RPMI8226 (cell line): ENCODE measurements around the gene POPDC2.

Experiments
- DNase-seq: peaks from one replicate; pipeline ENCODE4 v3.0.0-alpha.2; 2015

POPDC2 gene

DNA sequence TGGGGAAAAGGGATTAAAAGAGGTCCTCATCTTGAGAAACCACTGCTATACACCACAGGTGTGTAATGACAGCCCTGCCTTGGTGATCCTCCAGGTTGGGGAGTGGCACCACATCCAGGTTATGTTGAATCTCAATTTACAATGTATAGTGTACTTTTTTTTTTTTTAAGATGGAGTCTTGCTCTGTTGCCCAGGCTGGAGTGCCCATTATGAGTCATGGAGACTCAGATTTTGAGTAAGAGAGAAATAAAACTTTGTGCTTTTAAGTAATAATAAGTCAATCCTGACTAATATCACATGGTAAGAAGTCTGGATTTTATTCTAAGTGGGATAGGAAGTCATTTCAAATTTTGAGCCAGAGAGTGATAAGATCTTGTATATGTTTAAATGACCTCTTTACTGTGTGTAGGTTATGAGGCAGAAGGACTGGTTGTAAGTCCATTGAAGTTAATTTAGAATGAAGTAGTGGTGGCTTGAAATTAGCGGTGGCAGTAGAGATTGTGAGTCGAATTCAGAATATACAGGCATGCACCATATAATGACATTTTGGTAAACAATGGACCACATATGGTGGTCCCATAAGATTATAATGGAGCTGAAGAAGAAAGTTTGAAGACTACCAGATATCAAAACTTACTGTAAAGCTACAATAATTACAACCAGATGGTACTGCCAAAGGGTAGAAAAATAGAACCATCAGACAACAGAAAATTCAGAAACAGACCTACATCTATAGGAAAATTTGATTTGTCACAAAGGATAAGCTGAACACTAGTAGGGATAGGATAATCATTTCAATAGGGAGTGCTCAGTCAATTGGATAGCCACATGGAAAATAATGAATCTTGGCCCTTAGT, 20.7 kb downstream of the POPDC2 start:
- DNase-seq: peak; percentile 30

DNA sequence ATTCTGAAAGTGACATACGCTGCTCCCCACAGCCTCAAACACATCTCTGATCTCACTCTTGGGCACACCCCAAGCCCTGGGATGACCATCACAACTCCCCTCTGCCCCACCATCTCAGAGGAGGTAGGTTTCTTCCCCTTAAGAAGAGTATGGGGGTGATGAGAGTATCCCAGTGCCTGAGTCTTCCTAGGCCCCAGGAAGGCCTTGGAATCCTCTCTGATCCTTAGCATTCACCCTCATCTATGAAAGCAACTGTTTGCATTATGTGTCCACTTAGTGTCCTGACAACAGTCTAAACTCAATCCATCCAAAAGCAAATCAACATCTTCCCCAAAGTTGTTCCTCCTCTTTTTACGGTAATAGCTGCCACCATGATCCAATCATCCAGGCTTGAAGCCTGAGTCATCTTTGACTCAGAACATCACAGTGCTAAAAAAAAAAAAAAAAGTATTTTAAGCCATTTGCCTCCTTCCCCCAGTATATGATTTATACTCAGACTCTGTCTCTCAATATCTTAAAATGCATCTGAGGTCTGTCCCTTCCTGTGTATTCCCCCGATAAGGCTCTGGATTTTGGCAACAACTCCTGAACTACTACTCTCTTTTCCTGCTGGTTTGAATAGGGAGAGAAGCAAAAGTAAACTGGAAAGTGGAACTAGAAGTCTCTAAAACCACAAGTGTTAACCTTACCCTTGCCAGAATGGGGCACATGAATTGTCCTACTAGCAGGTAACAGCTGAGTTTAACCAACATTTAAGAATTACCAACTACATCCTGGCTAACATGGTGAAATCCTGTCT, 22.5 kb downstream of the POPDC2 start:
- DNase-seq: peak; percentile 25

DNA sequence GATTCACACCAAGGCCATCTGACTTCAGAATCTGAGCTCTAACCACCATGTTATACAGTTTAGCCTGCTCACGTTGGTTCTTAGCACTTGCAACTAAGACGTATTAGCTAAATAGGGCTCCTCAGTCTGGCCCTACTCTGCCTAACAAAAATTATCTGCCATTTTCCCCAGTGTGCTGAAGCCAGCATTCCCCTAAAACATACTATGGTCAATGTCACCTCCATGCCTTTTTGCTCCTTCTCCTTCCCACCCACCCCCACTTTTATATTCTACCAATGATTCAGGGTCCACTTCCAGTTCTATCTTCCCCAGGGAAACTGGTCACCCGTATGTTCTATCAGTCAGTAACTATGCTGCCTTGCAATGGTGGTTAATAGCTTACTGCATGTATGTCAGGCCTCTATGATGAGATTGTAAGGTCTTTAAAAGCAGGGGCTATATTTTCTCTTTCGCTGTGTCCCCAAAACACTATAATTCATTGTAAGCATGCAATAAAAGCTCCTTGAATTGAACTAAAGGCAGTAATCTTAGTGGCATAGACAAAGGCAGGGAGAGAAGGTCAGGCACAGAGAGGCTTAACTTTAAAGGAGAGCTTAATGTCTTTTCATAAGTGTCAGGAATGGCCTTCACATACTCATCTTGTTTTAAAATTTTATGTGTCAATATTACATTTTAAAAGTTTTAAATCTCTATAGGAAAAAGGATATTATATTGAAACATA, 23.3 kb downstream of the POPDC2 start:
- DNase-seq: no peak

DNA sequence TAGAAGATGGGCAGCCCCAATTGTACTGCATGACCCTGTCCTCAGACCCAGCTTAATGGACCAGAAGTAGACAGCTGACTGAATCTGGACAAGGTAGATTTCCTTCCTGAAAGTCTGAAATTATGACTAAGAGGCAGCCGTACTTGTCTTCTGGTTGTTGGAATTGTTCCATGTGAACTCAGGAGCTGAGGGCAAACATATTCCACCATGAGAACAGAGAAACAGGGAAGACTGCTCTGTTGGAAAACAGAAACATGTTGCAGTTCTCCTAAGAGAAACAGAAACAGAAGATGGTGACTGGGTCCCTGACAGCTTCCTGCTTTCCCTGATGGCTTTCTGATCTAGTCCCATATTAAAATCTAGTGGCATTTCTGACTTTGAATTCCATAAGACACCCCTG, 24.1 kb downstream of the POPDC2 start:
- DNase-seq: no peak

DNA sequence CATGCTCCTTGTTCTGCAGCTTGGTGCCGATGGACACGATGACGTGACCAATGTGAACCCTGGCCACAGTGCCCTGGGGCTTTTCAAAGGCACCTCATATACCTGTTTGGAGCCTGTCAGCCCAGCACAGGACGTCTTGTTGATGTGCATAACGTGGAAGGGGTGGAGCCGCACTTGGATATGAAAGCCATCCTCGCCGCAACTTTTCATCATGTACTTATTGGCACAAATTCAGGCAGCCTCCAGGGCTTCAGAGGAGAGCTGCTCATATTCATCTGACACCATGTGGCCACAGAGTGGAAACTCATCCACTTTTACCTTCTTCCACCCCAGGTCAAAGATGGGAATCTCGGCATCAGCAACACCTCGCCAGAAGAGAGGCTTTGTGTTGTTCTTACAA, 24.7 kb downstream of the POPDC2 start:
- no peak for DNase-seq

DNA sequence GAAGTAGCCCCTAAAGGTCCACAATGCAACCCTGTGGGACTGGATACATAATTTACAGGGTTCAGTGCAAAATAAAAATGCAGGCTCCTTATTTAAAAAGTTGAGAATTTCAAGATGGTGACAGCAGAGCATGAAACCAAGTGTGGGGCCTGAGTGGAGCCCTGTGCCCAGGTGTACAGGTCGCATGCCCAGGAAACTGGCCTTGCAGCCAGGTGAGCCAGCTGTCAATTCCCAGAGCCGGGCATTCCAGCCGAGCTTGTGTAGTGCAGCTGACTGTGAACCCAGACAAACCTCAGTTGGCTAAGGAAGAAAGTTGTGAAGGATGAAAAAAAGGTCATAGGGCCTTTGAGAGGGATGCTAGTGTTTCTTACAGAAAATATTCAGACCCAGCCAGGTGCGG, 27.6 kb downstream of the POPDC2 start:
- DNase-seq: no peak

DNA sequence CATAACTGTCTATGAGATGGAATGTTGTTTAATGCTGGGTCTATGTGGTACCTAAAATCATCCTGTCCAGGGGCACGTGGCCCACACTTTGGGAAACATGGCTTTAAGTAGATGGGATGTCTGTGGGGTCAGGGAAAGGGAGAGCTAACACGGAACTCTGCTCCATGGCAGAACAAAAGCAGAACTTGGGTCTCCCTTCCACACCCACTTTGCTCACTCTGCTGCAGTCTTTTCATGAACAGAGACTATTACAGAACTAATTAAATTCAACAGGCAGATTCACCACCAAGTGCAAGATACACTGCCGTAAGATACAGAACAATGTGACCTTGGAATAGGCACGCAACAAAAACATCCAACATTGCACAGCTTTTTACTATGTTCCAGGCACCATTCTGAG, 28.2 kb downstream of the POPDC2 start:
- no peak for DNase-seq

DNA sequence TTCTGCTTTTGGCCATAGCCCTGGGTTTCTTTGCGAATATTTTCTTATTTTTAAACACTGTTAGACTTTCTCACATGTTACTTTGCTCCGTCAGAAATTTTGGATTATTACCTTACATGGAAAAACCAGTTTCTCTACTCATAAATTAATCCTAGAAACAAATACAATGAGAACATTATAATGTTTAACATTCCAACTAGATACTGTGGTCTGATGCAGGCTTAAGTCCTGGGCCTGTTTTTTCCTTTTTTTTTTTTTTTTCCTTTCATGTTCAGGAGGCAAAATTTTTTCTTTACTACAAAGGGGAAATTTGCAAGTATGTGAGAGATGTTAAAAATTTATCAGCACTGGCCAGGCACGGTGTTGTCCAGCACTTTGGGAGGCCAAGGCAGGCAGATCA, 28.9 kb downstream of the POPDC2 start:
- DNase-seq: no peak

DNA sequence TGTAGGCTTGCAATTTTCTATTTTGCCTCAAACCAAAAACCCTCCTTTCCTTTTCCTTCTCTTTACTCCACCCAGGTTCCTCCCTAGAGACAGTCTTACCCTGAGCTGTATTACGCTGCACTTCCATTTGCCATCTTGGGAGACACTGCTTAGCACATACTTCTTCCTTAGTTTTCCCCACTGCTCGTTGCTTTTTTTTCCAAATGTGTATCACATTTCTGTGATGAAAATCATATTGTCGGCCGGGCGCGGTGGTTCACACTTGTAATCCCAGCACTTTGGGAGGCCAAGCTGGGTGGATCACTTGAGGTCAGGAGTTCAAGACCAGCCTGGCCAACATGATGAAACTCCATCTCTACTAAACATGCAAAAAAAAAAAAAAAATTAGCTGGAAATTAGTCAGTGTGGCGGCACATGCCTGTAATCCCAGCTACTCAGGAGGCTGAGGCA, 29.5 kb downstream of the POPDC2 start:
- DNase-seq: no peak

DNA sequence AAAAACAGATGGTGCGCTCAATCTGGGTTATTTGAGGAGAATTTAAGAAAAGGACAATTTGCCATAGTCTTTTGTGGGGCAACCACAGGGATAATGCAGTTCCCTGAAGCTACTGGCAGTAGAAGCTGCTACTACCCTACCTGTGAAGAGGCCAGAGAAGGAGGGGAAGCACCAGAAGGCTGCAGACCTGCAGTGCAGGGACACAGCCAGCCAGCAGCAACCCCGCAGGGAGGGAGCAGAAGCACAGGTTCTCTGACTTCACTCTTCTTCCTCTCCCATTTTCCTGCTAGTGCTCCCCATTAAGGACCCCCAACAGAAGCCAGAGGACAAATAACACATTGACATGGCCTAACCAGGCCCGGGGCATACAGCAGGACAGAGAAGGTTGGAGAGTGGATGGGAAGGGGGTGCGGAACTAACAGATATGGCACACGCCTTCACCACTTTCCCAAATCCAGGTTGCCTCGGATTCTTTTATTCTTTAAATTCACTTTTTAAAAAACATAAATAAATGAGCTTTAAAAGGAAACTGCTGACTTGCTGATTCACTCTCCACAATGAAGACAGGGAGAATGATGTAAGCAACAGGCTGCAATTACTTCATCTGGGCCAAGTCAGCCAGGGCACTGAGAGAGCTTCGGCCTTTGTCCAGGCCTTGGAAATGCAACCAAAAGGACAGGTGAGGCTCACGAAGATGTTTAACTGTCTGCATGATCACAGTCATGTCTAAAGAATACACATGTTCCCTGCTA, 30.1 kb downstream of the POPDC2 start:
- DNase-seq: no peak

DNA sequence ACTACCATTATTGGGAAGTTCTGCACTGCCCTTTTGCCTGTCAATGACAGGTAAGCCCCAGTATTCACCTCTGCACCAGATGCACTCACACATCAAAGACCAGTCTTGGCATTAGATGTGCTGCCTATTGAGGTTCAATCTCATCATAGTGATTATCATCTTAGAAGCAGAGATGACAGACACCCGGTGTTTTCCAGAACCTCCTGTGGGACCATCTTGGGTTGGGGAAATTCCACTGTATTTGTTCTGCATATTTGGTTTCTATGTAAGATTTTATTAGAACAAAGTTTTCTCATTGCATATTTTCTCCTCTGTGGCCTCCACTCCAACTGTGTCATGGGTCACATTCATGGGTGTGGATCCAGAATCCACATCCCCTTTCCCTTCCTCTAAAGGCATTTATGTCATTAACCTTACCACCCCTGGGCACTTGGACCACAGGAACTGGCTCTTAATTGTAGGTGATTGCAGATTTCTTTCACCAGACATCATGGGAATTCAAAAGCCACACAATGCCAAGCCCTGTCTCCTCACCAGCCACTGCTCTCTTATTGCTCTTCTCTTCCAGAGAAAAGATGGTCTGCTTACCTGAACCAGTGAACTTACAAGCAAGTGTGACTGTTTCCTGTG, 31.5 kb downstream of the POPDC2 start:
- no peak for DNase-seq

DNA sequence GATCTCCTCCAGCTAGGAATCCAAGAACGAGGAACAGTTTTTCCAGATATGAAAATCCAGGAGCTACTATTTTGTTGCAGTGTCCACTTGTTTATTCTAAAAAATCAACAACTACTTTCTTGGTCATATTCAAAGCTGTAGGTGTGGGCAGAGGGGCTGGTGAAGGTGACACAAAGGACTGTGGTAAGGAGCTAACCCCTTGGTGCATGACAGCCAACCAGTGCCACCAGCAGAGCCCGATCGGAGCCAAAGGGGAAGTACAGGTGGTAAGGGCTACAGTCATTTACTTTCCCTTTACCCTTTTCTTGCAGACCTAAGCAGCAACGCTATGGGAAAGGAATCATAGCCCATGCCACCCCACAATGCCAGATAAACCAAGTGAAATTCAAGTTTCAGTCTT, 32.0 kb downstream of the POPDC2 start:
- DNase-seq: peak; percentile 65

DNA sequence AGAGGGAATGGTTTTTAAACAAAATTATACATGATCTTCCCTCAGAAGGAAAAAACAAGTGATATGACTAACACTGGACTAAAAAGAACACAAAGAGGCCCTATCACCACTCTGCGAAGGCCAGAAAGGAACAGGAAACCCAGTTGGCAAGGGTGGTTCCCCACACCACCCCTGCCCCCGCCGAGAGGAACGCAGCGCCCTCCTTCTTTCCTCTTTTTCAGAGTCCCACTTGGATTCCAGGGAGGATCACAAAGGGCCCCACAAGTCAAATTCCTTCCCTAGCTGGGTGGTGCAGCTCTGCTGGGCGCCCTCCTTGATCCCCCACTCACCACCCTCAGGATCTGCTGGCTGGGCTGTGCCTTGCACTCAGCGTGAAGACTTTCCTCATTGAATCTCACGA, 32.9 kb downstream of the POPDC2 start:
- no peak for DNase-seq

DNA sequence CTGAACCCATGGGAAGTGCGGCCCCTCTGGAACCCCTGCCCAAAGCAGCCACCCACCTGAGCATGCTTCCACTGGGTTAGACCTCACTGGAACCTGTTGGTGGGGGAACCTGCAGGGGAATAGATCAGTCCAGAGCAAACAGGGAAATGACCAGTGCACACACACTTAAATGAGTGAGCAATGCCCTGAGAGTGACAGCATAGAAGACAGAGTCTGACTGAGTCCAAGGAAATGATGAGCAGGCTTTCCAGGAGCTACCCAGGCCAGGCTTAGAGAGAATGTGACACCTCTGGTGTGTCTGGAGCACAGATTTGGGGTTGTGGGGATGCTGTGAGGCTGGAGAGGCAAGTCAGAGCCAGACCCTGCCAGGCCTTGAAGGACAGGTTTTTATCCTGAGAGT, 34.2 kb downstream of the POPDC2 start:
- DNase-seq: no peak

DNA sequence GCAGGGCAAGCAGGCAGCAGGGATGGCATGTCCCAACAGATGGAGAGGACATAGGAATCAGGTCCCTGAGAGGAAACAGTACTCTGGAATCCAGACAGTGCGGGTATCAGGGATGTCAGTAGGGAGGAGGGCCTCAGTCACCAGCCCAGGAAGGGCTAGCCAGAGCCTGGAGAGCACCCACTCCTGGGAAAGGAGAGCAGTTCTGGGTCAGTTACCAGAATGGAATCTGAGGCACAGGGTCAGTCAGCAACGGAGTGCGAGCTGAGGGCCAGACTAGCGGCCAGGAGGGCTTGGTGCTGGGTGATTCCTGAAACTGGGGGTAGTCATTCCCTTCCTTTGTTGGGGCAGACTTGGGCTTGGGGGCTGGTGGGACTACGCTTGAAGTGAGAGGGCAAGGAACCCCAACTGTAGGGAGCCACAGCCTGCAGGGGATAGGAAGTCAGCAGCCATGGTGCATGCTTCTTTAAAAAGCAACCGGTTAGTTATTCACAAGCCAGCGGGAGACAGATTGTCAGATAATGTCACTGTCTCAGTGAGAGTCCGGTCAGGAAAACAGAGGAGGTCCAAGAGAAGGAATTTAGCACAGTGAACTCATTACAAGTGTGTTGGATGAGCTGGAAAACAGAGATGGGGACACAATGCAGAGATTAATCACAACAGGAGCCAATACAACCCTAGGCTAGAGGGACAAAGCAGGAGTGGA, 34.8 kb downstream of the POPDC2 start:
- no peak for DNase-seq

DNA sequence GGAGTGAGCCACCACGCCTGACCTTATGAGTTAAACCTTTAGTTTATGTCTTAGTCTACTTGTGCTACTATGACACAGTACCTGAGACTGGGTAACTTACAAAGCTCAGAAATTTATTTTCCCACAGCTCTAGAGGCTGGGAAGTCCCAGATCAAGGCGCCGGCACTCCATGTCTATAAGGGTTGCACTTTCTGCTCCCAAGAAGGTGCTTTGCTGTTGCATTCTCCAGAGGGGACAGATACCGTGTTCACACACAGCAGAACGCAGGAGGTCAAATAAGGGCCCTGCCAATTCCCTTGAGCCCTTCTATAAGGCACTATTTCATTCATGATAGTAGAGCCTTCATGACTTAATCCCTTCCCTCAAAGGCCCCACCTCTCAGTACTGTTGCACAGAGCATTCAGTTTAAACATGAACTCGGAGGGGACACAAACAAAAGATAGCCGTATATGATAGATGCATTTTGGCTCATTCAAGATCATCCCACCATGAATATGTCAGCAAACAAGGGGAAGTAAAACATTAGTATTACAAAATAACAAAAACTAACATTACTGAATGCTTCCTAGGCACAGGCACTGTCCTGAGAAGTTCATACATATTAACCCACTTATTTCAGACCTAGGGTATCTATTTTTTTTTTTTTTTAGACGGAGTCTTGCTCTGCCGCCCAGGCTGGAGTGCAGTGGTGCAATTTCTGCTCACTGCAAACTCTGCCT, 36.2 kb downstream of the POPDC2 start:
- DNase-seq: no peak

DNA sequence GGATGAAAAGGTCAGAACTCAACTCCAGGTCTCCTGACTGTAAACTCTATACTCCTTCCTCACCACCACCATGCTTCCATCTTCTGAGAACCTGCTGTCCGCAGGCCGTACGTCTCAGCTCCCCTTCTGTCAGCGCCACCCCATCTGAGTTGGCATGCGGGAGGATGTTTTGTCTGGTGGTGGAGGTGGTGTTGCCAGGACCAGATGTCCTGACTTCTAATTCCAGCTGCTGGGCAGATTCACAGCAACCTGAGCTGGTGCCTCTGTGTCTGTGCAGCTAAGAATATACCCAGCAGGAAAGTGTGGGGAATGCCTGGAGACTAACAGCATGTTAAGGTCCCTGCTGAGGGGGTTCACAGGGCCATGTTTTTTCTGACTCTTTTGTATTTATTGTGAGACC, 39.5 kb downstream of the POPDC2 start:
- DNase-seq: no peak

DNA sequence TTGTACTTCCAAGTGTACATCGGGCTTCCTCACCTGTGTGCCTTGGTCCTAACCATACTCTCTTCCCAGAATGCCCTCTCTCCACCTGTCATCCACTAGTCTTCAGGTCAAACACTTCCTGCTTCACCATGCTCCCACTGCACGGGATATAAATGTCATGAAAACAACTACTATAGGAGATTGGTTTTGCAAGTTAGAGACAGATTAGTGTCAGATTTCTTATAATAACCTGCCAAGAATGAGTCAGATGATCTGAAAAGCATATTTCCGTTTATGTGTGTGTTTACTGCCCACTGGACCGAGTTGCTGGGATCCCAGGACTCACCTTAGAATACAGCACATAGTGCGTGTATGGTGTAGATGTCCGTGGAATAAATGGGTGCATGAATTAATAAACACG, 41.3 kb downstream of the POPDC2 start:
- peak; percentile 12 for DNase-seq

DNA sequence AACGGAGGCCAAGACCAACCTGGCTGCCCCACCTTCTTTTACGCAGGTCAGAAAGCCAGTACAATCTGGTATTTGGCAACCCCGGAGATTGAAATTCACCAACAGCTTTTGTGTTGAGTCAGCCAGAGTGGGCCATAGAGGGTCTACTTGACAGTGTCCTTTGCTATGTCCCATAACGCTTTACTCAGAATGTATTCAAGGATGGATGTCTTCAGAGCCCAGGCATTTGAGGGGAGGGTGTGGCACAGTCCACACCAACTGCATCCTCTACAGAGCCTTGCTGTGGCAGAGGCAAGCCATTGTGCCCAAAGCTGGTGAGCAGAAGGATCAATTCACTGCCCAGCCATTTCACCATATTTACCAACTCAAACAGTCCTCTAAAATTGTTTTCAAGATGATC, 44.3 kb downstream of the POPDC2 start:
- DNase-seq: no peak

DNA sequence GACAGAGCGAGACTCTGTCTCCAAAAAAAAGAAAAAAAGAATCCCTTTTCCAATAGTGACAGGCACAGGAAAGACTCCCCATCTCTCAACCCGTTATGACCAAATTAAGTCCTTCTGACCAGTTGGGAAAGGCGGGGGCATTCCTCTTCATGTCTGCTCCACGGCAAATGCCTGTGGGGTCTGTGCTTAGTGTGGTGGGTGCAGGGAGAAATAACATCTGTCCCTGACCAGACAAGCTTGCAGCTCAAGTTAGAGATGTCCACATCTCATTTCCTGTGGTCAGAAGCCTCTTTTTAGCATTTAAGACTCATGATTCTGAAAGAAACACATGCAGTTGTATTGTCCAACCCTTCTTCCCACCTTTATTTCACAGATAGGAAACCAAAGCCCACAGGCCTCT, 46.5 kb downstream of the POPDC2 start:
- DNase-seq: no peak

DNA sequence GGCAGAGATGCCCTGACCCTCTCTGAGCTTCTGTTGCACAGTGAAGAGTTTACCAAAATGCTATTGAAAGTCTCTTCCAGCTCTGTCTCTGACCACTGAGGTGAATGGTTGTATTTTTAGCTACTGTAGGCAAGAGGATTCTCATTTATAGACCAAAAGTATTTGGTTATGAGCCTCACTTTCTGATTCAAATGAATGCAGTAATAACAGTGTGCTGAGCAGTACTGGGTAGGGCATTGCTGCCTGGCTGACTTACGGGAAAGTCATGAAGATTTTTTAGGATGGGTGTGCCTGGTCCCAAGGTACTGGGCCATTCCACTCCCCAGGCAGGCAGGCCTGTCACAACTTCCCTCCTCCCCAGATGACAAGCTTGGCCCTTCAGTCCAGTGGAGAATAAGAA, 47.2 kb downstream of the POPDC2 start:
- no peak for DNase-seq
